ENCODE measurements around the gene LAMA2. TPM values are rescaled to one million over a fixed set of nuclear protein-coding genes. Genes with fewer than 3 reads are reported as not detected.
"Not testable (repeated sequence)": the region's sequence is repeated elsewhere in the genome, so short reads cannot be mapped to it uniquely, and the experiment has no call there.

Gene LAMA2
- polyA plus RNA-seq, 5 donors, result 28.8 to 67.6 (median 54.6) TPM

DNA sequence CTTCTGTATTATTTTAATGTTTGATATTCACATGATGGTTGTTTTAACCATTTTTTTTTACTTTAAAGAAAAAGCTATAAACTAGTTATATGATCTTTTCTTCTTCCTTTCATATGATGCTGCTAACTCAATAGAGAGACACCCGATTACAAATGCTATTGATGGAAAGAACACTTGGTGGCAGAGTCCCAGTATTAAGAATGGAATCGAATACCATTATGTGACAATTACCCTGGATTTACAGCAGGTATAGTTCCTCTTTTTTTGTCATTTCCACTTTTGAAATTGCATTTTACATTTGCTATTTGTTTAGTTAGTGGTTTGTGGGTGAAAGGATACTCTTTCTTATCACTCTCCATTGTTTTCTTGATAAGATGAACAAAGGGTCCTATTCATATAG, 176.7 kb downstream of the LAMA2 start:
- no peak for DNase-seq

DNA sequence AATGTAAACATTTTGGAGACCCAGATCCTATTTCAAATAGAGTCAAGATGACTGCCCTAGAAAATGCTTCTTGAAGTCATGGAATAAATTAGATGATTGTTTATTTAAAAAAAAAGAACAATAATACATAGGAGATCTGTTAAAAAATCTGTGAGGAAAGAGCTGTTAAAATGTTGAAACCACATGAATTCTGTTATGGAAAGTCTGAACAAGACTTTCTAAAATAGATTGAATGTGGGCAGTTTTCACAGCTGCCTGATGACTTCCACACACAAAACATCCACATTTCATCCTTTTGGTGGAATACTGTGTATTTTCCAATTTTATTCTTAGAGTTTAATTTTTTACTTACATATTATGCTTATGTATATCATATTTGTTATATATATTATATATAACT, 186.1 kb downstream of the LAMA2 start:
- DNase-seq, result no peak

DNA sequence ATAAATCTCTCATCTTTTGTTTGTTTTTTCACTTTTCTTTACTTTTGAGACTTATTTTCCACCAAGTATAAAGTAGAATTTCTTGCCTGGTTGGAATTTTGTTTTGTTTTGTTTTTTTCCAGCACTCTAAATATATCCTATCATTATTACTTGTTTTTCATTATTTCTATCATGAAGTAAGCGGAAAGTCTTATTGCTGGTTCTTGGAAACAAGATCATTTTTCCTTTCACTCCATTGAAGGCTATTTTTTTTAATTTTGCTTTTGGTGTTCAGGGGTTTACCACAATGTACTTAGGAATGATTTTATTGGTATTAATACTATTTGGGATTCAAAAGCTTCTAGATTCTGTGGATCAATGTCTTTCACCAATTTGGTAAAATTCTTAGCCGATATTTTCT, 190.1 kb downstream of the LAMA2 start:
- no peak for DNase-seq

DNA sequence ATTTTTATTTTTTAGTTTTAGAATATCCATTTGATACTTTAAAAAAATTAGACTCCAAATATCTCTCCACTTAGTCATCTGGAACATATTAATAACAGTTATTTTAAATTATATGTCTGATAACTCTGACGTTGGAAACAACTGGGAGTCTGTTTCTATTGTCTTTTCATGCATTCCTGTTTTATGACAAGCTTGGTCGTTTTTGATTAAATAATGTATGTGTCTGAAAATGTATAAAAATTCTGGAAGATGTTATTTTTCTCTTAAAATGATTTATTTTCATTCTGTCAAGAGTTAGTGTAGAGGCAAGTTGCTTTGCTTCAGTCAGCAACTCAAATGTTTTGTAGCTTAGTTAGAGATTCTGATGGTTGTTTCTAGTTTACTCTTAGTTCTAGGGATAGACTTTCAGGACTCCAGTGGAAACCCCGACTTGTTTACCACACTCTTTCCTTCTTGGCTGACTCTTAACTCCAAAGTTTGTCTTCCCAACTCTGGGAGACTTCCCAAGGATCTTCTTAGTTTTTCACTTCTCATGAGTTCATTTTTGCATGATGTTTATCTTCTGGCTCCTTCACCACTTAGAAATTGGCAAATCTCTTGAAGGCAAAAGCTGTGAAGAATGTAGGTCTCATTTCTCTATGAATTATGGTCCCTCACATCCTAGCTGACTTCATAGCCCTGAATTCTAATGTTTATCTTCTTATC, 190.9 kb downstream of the LAMA2 start:
- DNase-seq, result no peak

DNA sequence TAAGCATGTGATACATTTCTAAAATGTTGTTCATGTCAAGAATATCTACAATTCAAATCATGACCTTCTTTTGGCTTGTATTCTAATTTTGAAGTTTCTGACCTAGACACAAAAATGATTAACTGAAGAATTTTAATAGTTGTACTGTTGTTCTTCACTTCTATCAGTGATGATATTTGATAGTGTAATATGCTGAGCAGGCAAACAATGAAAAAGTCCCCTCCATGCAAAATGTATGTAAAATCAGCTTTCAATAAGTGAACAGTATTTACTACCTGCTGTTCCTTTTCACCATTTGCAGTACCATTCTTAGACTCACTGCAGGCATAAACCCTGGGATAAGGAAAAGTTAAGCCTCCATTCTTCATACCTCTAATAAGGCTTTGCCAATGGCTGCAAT, 201.5 kb downstream of the LAMA2 start:
- DNase-seq, result no peak

DNA sequence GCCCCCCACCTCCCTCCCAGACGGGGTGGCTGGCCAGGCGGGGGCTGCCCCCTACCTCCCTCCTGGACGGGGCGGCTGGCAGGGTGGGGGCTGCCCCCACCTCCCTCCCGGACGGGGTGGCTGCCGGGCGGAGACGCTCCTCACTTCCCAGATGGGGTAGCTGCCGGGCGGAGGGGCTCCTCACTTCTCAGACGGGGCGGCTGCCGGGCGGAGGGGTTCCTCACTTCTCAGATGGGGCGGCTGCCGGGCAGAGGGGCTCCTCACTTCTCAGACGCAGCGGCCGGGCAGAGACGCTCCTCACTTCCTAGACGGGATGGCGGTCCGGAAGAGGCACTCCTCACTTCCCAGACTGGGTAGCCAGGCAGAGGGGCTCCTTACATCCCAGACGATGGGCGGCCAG, 205.5 kb downstream of the LAMA2 start:
- DNase-seq, result not testable (repeated sequence)

DNA sequence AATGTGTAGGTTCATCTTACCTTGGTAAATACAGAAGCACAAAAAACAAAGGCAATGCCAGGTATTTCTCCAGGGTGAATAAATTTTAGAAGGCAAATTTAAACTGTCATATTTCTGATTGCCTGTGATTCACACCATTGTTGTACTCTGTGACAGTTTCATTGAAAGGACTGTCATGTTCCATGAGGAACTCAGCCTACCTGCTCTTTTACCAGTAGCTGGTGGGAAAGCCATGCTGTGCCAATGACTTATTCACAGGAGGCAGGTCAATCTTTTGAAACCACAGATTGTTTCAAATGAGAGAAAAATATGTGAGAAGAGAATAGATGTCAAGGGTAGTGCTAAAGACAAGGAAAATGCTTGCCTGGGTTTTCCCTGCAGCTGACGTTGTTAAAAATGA, 206.4 kb downstream of the LAMA2 start:
- no peak for DNase-seq

DNA sequence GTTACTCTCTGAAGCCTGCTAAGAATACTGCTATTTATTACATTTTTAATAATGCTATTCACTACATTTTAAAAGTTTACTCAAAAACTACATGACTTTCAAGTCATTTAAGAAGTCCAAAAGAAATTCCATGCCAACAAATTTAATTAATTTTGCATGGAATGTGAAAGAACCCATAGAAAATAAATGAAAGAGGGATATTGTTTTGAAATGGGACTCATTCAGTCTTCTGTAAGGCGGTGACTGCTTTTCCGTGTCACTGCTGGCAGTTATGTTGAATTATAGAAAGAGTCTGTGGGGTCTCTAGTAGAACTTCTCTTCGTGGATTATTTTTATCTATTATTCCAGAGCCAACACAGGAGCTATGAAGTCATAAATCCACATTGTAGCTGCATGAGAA, 211.2 kb downstream of the LAMA2 start:
- no peak for DNase-seq

DNA sequence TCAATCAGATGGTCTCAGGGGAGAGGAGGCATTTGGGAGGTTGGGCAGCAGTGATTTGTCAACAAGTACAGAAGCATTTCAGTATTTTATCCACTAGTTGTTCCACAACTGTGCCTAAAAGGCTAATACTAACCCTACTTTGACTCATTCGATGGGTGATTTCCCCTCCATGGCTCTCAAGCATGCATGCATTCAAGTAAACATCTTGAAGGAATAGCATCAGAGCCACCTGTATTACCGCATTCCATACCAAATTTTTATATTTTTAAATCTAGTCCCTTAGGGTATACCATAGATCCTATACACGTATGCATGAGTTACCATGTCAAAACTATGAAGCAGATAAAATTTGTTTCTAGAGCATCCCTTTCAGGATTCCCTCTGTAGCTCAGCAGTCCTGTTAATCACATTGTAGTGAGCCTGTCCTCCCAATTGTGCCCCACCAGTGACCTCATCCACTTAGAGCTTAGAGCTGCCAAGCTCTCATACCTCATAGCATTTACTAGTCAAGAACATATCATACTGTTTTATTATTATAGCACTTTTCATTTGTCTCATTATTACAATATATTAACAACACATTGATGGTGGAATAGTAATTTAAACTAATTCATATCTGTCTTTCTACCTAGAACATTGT, 213.8 kb downstream of the LAMA2 start:
- no peak for DNase-seq

DNA sequence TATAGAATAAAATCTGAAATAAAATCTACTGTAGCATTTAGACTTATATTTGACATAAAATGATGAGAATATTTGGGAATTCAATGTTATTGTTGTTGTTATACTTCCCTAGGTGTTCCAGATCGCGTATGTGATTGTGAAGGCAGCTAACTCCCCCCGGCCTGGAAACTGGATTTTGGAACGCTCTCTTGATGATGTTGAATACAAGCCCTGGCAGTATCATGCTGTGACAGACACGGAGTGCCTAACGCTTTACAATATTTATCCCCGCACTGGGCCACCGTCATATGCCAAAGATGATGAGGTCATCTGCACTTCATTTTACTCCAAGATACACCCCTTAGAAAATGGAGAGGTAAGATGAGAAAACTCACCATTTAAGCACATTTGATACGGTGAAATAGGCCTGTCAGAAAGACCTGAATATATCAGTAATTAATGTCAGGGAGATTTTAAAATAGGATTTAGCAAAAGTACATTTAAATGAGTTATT, 215.2 kb downstream of the LAMA2 start:
- no peak for DNase-seq

DNA sequence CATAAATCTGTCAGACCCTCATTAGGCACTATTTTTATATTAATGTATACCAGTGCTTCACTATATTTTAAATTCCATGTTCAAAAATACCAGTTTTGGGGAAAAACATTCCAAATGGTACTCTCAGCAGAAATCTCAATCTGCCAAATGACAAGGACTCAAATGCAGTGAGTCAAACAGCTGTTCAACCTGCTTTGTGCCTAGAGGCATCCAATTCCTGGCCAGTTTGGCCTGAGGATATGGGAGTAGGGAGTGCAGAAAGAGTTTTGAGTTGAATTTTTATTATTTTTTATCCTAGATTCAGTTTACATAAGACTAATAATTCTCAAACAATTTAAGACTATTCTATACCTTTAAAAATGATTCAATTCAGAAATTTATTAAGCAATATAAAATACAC, 216.8 kb downstream of the LAMA2 start:
- no peak for DNase-seq

DNA sequence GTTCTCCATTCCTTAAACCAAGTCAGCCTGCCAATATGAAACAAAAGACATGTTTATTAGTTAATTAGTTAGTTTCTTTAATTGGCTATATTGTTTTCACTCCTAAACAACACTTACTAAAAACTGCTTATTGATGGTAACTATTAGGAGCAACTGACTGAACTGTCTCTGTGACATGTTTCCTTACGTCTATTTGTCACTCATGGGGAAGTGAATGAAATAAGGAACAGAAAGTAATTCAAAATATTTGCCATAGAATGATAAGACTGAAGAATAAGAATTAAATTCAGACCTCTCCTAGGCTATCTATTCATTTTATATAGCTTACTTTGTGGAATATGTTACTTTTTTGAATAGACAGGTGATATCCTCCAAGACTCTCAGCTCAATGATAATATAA, 217.2 kb downstream of the LAMA2 start:
- no peak for DNase-seq

DNA sequence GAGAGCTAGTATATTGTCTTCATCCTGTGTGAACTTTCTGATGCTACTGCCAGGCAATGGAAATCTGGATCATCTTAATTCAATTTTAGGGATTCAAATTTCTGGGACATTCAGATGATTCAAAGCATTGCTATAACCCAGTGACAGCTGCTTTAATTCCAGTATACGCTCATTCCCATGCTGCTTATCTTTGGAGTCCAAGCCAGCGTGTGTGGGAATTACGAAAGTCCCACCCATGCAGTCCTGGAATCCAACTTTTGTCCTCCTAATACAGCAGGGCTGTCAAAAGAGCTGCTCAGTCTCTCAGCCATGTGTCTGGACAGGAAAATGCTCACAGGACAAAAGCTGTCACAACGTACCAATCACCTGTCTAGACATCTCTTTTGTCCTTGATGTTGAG, 219.8 kb downstream of the LAMA2 start:
- DNase-seq, result peak; percentile 78 to 79

DNA sequence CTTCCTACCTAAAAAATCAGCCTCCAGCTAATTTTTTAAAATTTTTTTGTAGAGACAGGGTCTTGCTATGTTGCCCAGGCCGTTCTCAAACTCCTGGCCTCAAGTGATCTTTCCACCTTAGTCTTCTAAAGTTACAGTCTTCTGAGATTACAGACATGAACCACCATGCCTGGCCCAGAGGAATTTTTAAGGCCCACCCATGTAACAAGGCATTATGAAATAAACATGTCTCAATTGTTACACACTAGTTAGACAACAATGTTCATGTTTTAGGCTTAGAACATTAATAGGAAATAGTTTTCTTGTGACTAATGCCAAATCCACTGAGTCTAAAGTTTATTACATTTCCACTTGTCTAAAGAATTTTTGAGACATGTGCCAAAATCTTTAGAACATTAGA, 221.2 kb downstream of the LAMA2 start:
- no peak for DNase-seq

DNA sequence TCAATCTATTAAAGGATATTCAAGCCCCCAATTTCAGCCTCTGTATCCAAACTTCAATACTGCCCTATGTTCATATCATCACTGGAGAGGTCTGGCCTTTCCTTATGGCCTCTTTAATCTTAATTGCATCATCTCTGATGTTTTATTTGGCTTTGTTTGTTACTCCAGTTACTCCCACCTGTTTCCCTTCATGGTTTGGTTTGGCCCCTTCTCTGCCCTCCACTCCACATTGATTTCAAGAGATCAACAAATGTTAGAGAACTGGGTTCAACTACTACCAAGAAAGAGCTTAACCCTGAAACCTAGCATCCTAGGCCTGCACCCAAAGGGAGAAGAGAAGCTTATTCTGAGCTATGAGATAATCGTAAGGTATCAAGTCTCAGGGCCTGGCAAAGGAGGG, 221.6 kb downstream of the LAMA2 start:
- DNase-seq, result no peak

DNA sequence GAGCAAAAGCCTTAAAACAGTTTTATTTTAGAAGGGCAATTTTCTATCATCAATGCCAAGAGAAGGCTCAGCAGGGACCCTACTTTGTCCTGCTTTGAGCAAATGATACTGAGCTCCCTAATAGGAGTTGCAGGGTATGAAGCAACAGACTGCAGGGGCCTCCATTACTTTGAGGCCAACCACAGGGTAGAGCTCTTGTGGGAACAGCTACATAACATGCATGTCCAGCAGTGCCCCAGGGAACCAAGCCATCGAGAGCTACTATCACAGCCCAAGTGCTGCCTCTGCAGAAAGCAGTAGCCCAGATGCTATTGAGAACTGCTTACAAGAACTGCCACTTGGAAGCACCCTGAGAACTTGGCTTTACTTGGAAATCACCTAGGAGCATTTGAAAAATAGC, 222.1 kb downstream of the LAMA2 start:
- DNase-seq, result no peak

DNA sequence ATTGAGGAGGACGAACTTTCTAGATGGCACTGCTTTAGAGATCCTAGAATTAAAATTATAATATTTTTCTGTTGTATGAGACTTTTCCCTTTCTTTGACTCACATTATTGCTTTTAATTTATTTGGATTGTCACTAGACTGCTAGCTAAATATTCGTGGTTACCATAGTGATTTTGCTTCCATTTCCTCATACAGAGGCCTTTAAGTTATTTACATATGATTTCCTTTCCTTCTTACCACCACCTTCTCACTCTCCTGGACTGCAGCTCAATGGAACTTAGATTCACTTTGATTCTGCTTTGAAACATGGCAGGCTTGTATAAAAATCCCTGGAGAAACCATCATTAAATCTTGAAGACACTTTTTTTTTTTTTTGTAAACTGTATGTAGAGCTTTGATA, 222.9 kb downstream of the LAMA2 start:
- no peak for DNase-seq

DNA sequence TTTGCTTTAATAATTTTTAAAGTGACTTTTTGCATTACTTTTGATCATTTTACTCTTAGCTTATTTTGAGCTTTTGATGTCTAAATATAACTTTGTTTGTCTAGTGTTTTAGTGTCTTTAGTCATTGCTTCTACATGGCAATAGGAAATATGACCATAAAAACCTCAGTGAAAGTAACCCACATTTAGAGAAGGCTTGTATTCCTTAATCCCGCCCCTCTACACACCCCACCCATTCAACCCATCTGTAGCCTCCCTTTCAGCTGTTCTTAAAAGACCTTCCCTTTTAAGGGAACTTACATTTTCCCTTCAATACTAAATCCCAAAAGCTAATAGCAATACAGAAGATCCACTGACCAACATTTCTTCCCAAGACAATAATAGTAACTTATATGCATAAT, 225.4 kb downstream of the LAMA2 start:
- no peak for DNase-seq

DNA sequence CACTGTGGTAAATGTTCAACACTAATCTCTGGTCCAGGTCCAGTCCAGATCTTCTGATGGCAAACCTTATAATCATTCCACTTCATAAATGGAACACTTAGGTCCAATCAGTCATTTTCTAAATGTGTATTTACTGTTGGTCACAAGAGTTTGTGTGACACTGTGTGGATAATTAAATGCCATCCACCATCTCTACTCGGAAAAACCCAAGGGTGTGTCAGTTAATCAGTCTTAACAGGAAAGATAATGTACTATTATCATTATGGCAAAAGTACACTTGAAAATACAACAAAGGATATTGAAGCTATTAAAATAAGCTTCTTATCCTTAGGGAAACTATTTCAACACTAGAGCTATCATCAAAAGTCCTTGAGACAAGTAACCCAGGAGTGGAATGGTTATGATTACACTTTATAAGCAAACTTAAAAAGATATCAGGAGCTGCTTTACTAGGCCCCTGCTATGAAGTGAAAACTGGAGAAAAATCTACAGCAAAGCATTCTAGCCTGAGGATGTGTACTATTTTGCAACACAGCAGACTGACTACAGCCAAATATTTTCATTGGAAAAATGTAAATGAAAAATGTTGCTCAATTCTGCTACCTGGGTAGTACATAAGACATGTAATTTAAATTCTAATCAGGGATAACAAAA, 227.9 kb downstream of the LAMA2 start:
- no peak for DNase-seq

DNA sequence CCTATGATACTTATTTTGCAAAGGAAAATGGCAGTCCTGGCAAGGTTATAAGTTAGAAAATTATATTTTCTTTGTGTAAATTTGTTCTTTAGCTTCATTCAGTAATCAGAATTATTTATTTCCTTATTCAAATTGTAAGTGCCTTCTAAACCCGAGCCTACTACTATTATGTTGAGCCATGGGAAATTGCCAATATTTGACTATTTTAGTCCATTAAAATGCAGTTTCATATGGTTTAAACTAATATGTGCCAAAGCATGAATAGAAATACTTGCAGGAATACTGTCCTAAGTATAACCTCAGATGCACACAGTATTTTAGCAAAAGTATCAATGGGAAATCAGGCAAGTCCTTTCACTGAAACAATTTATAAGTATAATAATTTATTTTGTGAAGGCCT, 228.4 kb downstream of the LAMA2 start:
- no peak for DNase-seq

DNA sequence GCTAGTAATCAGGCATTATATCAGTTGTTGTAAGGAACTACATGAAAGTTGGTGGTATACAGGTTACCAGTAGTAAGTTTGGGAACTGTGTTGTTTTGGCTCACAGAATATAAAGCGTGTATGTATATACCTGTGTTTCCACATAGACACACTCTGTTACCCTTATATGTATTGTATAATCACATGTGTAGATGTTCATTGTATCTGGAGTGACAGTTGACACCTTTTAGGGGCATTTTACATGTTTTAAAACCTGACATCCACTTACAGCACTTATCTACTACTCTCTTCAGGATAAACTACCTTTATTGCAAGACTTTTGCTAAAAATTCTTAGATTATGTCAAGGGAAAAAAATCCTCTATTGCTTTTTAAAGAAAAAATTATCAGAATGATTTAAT, 228.9 kb downstream of the LAMA2 start:
- no peak for DNase-seq

DNA sequence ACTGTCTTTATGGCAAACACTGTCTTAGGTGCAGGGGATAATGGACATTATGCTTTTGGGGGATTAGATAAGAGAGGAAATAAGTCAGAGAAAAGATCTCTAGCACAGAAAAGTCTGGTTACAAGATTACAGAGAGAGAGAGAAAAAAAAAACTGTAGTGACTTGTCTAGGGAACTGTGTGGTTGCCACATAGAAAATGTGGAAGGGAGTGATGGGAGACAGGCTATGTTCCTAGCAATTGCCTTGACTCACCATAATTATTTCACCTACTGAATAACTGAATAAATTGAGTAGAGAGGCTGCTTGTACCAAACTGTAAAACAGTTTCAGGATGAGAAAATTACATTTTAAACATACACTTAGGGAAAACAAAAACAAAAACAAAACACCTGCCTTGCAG, 229.7 kb downstream of the LAMA2 start:
- DNase-seq, result no peak

DNA sequence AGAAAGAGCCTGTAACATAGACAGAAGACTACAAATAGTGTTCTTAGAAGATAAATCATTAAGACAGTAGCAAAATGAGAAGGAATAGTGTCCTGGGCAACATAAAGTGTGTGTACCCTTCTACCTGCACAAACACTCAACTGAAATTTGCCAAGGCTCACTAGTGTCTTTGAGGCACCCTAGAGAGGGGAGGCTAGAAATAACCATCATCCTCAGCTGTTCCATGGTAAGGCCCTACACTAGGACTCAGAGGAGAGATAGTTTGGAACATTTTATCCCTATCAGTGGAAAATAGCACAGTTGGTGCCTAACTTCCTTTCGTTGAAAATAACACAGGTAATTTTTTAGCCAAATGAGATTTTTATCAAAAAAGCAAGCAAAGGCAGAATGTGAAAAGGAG, 230.7 kb downstream of the LAMA2 start:
- no peak for DNase-seq

Measured in right lung (tissue), 5 donors.